Measurements from ENCODE around the gene EFCAB11. TPM values are rescaled to one million over a fixed set of nuclear protein-coding genes. Genes with fewer than 3 reads are reported as not detected.
A peak's percentile ranks its signal among the peaks of the same experiment; 100 is the strongest.

Gene EFCAB11, protein sequence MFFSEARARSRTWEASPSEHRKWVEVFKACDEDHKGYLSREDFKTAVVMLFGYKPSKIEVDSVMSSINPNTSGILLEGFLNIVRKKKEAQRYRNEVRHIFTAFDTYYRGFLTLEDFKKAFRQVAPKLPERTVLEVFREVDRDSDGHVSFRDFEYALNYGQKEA
- total RNA-seq (2021; ENCODE audit: unreplicated experiment) (18.1 TPM), Bru-seq, nascent RNA (percentile 57 among the genes with signal in this experiment), BruChase-seq, experiment 1, labeled RNA remaining after a 6-hour chase (percentile 74 among the genes with signal in this experiment), BruChase-seq, experiment 2, labeled RNA remaining after a 2-hour chase (percentile 67 among the genes with signal in this experiment)
- polyA plus RNA-seq (2012) = 9.6 and 14.6 TPM in 2 replicates
- long read RNA-seq, transcript EFCAB11-201 (6 exons, 3,095 nt) = major isoform, 6 of 7 reads
- long read RNA-seq, partial matches to known transcripts = 0 of 7 reads
- long read RNA-seq, other reads (novel, unspliced or antisense) = 1 of 7 reads

DNA sequence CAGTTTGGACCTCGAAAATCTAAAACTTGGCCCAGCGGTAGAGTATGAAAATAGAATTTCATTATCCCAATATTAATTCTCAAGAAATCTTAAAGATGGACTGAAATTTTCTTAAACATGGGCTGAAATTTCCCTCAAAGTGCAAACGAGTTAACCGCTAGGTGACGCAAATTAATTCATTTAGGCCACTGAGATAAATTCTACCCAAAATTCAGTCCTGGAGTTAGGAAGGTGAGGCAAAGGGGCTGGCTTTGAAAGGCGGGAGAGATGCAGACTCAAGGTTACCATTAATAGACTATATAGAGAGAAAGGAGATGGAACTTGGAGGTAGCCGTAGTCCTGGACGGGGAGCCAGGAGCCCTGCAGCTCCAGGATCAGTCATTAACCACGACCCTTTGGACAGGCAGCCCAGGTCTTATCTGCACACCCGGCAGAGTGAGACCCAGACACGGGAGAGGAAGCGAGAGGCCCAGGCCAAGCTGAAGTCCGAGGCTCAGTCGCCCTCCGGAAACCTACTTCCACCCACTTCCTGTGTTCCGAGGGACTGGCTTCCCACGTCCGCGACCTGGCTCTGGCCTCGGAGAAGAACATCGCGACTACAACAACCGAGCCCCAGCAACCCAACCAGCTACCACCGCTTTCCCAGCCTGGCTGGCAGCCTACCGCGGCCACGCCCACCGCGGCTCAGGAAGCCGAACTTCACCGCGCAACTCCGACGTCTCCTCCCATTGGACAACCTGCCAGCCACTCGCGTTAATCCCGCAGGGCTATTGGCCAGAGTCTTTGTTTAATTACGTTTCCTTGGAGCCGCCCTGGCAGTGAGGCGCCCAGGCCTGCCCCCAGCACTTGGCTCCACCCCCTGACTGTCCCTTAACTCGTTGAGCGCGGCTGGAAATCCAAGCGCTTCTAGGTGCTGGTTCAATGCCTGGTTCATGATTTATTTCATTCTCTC is at the start of gene EFCAB11:
TSS of gene EFCAB11 (minus strand) at position 661 of the 952 bp plus-strand sequence. CDS start at position 591, 70 bp downstream.
- TF ChIP-seq, protein P1, sequence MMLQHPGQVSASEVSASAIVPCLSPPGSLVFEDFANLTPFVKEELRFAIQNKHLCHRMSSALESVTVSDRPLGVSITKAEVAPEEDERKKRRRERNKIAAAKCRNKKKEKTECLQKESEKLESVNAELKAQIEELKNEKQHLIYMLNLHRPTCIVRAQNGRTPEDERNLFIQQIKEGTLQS (IDR thresholded peaks at IDR 0.05) = no peak
- TF ChIP-seq CEBPB (IDR thresholded peaks at IDR 0.05; ENCODE audit: low read depth) = no peak
- peak; percentile 97 for TF ChIP-seq SP1 (IDR thresholded peaks at IDR 0.05; ENCODE audit: low read depth)
- peak; percentile 59 for TF ChIP-seq POLR2A (IDR thresholded peaks at IDR 0.05; ENCODE audit: borderline replicate concordance, extremely low read depth, insufficient read depth, insufficient read length)
- no peak for TF ChIP-seq CBX3 (IDR thresholded peaks at IDR 0.05; ENCODE audit: low read depth)
- TF ChIP-seq SRF (IDR thresholded peaks at IDR 0.05; ENCODE audit: low read depth) = no peak
- peak; percentile 88 for TF ChIP-seq SIN3A (IDR thresholded peaks at IDR 0.05; ENCODE audit: low read depth)
- TF ChIP-seq YY1 (IDR thresholded peaks at IDR 0.05; ENCODE audit: extremely low read depth, insufficient replicate concordance, low read depth, low read length) = no peak
- TF ChIP-seq POLR2AphosphoS5 (IDR thresholded peaks at IDR 0.05; ENCODE audit: low read depth, low read length) = peak; percentile 87
- TF ChIP-seq TCF7L2 (IDR thresholded peaks at IDR 0.05; ENCODE audit: borderline replicate concordance, extremely low read depth, insufficient read depth, insufficient read length) = no peak
- no peak for TF ChIP-seq EZH2 (IDR thresholded peaks at IDR 0.05)
- TF ChIP-seq, protein P2, sequence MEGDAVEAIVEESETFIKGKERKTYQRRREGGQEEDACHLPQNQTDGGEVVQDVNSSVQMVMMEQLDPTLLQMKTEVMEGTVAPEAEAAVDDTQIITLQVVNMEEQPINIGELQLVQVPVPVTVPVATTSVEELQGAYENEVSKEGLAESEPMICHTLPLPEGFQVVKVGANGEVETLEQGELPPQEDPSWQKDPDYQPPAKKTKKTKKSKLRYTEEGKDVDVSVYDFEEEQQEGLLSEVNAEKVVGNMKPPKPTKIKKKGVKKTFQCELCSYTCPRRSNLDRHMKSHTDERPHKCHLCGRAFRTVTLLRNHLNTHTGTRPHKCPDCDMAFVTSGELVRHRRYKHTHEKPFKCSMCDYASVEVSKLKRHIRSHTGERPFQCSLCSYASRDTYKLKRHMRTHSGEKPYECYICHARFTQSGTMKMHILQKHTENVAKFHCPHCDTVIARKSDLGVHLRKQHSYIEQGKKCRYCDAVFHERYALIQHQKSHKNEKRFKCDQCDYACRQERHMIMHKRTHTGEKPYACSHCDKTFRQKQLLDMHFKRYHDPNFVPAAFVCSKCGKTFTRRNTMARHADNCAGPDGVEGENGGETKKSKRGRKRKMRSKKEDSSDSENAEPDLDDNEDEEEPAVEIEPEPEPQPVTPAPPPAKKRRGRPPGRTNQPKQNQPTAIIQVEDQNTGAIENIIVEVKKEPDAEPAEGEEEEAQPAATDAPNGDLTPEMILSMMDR (IDR thresholded peaks at IDR 0.05 in 2 of 3, conservative IDR thresholded peaks at IDR 0.05 in 1 of 3; ENCODE audit: borderline replicate concordance in 1 of 3, insufficient read depth in 1 of 3, low read depth in 2 of 3, low read length in 2 of 3) = peak in 2 of 3 experiments; percentile 17 to 45; a peak in 1 of 6 replicates
- no peak; the same call in 1 of the 2 replicates for TF ChIP-seq EGR1 (IDR thresholded peaks at IDR 0.05; ENCODE audit: low read depth)
- no peak for TF ChIP-seq EZH2phosphoT487 (IDR thresholded peaks at IDR 0.05; ENCODE audit: borderline replicate concordance)
- TF ChIP-seq JUND (IDR thresholded peaks at IDR 0.05) = no peak
- peak; percentile 36 for TF ChIP-seq RAD21 (IDR thresholded peaks at IDR 0.05; ENCODE audit: low read depth)
- no peak for TF ChIP-seq ZNF274 (IDR thresholded peaks at IDR 0.05; ENCODE audit: low read depth, low read length)
- peak; percentile 52; the same call in 1 of the 2 replicates for TF ChIP-seq ZFX (IDR thresholded peaks at IDR 0.05)
- no peak for TF ChIP-seq ELF1 (IDR thresholded peaks at IDR 0.05; ENCODE audit: borderline replicate concordance, low read depth)
- Histone ChIP-seq H3K36me3 (ENCODE audit: control insufficient read depth in 1 of 2, insufficient read depth in 2 of 2, low read length in 2 of 2) (peaks cover 0 to 11% of the 10 kb centered on the region in 2 experiments; a peak in 2 of 4 replicates), H3K4me3 (replicated peaks in 1 of 2; ENCODE audit: low read depth in 1 of 2, low read length in 2 of 2) (peak within 1 kb of the TSS; percentile 76 to 88), H3K27ac (ENCODE audit: low read depth, low read length) (peak within 1 kb of the TSS; percentile 82), H3K9me2 (ENCODE audit: insufficient read depth) (no peaks in the 10 kb centered on the region), H3K4me2 (ENCODE audit: low read length) (peak within 1 kb of the TSS; percentile 96), H4K20me1 (ENCODE audit: insufficient read depth) (no peaks in the 10 kb centered on the region), H2AFZ (ENCODE audit: low read depth, low read length, poor library complexity, severe bottlenecking) (peak within 1 kb of the TSS; percentile 87), H3K4me1 (ENCODE audit: control insufficient read depth in 1 of 2, insufficient read depth in 2 of 2, low read length in 2 of 2) (peaks cover 14 to 21% of the 10 kb centered on the region in 2 experiments; a peak in 3 of 4 replicates), H3K27me3 (ENCODE audit: insufficient read depth, low read length) (no peaks in the 10 kb centered on the region), H3K9ac (ENCODE audit: low read length) (peak within 1 kb of the TSS; percentile 83), H3K79me2 (ENCODE audit: insufficient read depth, low read length) (peaks cover 31% of the 10 kb centered on the region), H3K9me3 (ENCODE audit: control insufficient read depth in 1 of 2, insufficient read depth in 1 of 2, low read depth in 1 of 2, low read length in 2 of 2) (no peaks in the 10 kb centered on the region)
- BruUV-seq (replicated peaks) = TSS peak; percentile 71
- ChIA-PET POLR2A (interaction anchor here (2.9 kb wide), 1 partner anchor 15 kb away, joined by 13 read pairs; no protein-coding TSS in a partner anchor), CTCF (interaction anchor here (0.5 to 5.4 kb wide), 8 partner anchors 14 to 913 kb away, joined by 3 to 58 read pairs (median 3); no protein-coding TSS in a partner anchor), RAD21 (ENCODE audit: low non-redundant PET in 1 of 2, low total read pairs in 2 of 2, uncharacterized antibody in 2 of 2, unreplicated experiment in 2 of 2) (no interaction called here)
- intact Hi-C loops (cut with micrococcal nuclease) = loop anchor here (5.0 to 10.0 kb wide), 3 partner anchors 103 to 530 kb away; no protein-coding TSS in a partner anchor
- DNase-seq (ENCODE audit: low read depth, low spot score) (peak; percentile 97), ATAC-seq (peak; percentile 85)
